ENCODE data around the gene KRT14.
"Not testable (repeated sequence)": the region's sequence is repeated elsewhere in the genome, so short reads cannot be mapped to it uniquely, and the experiment has no call there.

KRT14 gene

GRCh38 chr17:41622340-41623183 is 35.9 kb upstream of the KRT14 start:
- not testable (repeated sequence) for DNase-seq

GRCh38 chr17:41621916-41622315 is 35.2 kb upstream of the KRT14 start:
- no peak for DNase-seq

- not testable (repeated sequence) for DNase-seq
These were observed 34.7 kb upstream of the KRT14 start for GRCh38 chr17:41621435-41621817.

- DNase-seq, result no peak
These were observed 34.1 kb upstream of the KRT14 start for GRCh38 chr17:41620583-41621434.

- DNase-seq, result not testable (repeated sequence)
These were observed 33.4 kb upstream of the KRT14 start for GRCh38 chr17:41619927-41620582.

GRCh38 chr17:41619036-41619926 is 32.6 kb upstream of the KRT14 start:
- no peak for DNase-seq

GRCh38 chr17:41618341-41619035 is 31.8 kb upstream of the KRT14 start:
- no peak for DNase-seq

GRCh38 chr17:41617698-41618097 is 31.0 kb upstream of the KRT14 start:
- no peak for DNase-seq

GRCh38 chr17:41617136-41617535 is 30.4 kb upstream of the KRT14 start:
- DNase-seq, result no peak

- DNase-seq, result not testable (repeated sequence)
These were observed 29.8 kb upstream of the KRT14 start for GRCh38 chr17:41616486-41616885.

- no peak for DNase-seq
These were observed 28.8 kb upstream of the KRT14 start for GRCh38 chr17:41615454-41615853.

- not testable (repeated sequence) for DNase-seq
These were observed 28.1 kb upstream of the KRT14 start for GRCh38 chr17:41614767-41615166.

GRCh38 chr17:41614098-41614497 is 27.4 kb upstream of the KRT14 start:
- no peak for DNase-seq

GRCh38 chr17:41613277-41614082 is 26.8 kb upstream of the KRT14 start:
- DNase-seq, result no peak

GRCh38 chr17:41612376-41613160 is 25.9 kb upstream of the KRT14 start, which contains the start of gene KRT16:
Gene KRT16 (minus strand): TSS chr17:41612767. CDS start chr17:41612688, 79 bp downstream.
- not testable (repeated sequence) for DNase-seq

GRCh38 chr17:41610965-41611640 is 24.4 kb upstream of the KRT14 start:
- DNase-seq, result no peak

- not testable (repeated sequence) for DNase-seq
These were observed 23.4 kb upstream of the KRT14 start for GRCh38 chr17:41610061-41610517.

- DNase-seq, result not testable (repeated sequence)
These were observed 20.2 kb upstream of the KRT14 start for GRCh38 chr17:41606930-41607329.

- DNase-seq, result no peak
These were observed 15.8 kb upstream of the KRT14 start for GRCh38 chr17:41602524-41602923.
